ENCODE data around the gene CELSR1. TPM values are rescaled to one million over a fixed set of nuclear protein-coding genes. Genes with fewer than 3 reads are reported as not detected.
A peak's percentile ranks its signal among the peaks of the same experiment; 100 is the strongest.

The CELSR1 gene
- total RNA-seq, 1 experiment from 2014 or later = 19.6 TPM

- DNase-seq (ENCODE audit: low spot score) = no peak
These were observed 76.6 kb downstream of the CELSR1 start for GRCh38 chr22:46460857-46461256.

GRCh38 chr22:46459347-46460065 is 77.9 kb downstream of the CELSR1 start:
- no peak for DNase-seq (ENCODE audit: low spot score)

GRCh38 chr22:46458525-46458924 is 78.9 kb downstream of the CELSR1 start:
- no peak for DNase-seq (ENCODE audit: low spot score)

- DNase-seq (ENCODE audit: low spot score) = peak; percentile 80
These were observed 79.6 kb downstream of the CELSR1 start for GRCh38 chr22:46457502-46458488.

- no peak for DNase-seq (ENCODE audit: low spot score)
These were observed 80.6 kb downstream of the CELSR1 start for GRCh38 chr22:46456818-46457163.

GRCh38 chr22:46455446-46455845 is 82.0 kb downstream of the CELSR1 start:
- no peak for DNase-seq (ENCODE audit: low spot score)

GRCh38 chr22:46454504-46455269 is 82.7 kb downstream of the CELSR1 start:
- DNase-seq (ENCODE audit: low spot score) = peak; percentile 73

- no peak for DNase-seq (ENCODE audit: low spot score)
These were observed 83.5 kb downstream of the CELSR1 start for GRCh38 chr22:46453829-46454503.

- DNase-seq (ENCODE audit: low spot score) = peak; percentile 49
These were observed 84.2 kb downstream of the CELSR1 start for GRCh38 chr22:46453006-46453828.

- no peak for DNase-seq (ENCODE audit: low spot score)
These were observed 85.0 kb downstream of the CELSR1 start for GRCh38 chr22:46452195-46453005.

GRCh38 chr22:46451741-46452140 is 85.7 kb downstream of the CELSR1 start:
- no peak for DNase-seq (ENCODE audit: low spot score)

GRCh38 chr22:46450931-46451561 is 86.4 kb downstream of the CELSR1 start:
- DNase-seq (ENCODE audit: low spot score) = no peak

GRCh38 chr22:46449974-46450745 is 87.3 kb downstream of the CELSR1 start:
- no peak for DNase-seq (ENCODE audit: low spot score)

GRCh38 chr22:46449116-46449691 is 88.2 kb downstream of the CELSR1 start:
- no peak for DNase-seq (ENCODE audit: low spot score)

GRCh38 chr22:46448333-46448732 is 89.1 kb downstream of the CELSR1 start:
- DNase-seq (ENCODE audit: low spot score) = no peak

GRCh38 chr22:46447906-46448305 is 89.5 kb downstream of the CELSR1 start:
- DNase-seq (ENCODE audit: low spot score) = no peak

GRCh38 chr22:46446799-46447198 is 90.6 kb downstream of the CELSR1 start:
- no peak for DNase-seq (ENCODE audit: low spot score)

GRCh38 chr22:46445771-46446420 is 91.5 kb downstream of the CELSR1 start:
- DNase-seq (ENCODE audit: low spot score) = no peak

Data from A172 (cell line).